AG09319 (cell line): ENCODE measurements around the gene KIF21B.

Experiments used
- DNase-seq: peaks from one replicate; pipeline ENCODE4 v3.0.0-alpha.2; 2010; ENCODE audit warnings: low read depth; ENCODE audit errors: extremely low read depth
- TF ChIP-seq, protein P1 (sequence below): IDR thresholded peaks from 2 replicates; pipeline ENCODE4 v1.5.1; 2011; ENCODE audit warnings: low read depth, mild to moderate bottlenecking, inconsistent platforms, low read length, moderate library complexity

The KIF21B gene

DNA sequence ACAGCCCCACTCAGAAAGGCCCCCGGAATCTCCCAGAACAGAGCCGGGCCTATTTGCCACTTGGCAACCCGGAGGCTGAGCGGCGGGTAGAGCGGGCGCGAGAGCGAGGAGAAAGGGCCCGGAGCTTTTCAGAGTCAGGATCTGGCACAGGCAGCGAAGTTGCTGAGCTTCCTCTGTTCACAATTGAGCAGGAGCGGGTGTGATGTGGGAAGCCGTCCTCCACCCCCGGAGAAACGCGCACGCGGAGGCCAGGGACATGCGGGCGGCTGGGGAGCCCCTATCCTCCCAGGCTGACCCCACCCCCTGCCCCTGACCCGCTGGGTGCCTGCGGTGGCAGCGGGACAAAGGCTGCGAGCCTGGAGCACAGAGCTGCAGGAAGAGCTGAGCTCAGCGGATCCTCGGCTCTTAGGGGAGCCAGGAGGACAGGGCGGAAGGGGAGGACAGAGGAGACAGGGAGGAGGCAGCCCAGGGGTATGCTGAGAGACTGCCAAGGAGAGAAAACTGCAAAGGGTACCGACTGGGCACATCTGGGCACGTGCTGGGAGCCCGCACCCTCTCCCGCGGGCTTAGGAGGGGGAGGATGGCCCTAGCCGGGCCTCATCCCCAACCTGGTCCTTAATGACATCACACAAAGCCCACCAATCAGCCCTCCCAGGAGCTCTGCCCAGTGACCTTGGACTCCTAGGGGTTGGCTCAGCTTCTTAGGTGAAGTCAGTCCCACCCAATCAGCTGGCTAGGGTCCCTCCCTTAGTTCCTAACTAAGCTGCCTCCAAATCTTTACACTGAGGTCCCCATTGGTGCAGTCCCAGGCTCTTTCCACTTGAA lies 9.3 kb downstream of the KIF21B start:
- DNase-seq, result no peak
- TF ChIP-seq, protein P1, sequence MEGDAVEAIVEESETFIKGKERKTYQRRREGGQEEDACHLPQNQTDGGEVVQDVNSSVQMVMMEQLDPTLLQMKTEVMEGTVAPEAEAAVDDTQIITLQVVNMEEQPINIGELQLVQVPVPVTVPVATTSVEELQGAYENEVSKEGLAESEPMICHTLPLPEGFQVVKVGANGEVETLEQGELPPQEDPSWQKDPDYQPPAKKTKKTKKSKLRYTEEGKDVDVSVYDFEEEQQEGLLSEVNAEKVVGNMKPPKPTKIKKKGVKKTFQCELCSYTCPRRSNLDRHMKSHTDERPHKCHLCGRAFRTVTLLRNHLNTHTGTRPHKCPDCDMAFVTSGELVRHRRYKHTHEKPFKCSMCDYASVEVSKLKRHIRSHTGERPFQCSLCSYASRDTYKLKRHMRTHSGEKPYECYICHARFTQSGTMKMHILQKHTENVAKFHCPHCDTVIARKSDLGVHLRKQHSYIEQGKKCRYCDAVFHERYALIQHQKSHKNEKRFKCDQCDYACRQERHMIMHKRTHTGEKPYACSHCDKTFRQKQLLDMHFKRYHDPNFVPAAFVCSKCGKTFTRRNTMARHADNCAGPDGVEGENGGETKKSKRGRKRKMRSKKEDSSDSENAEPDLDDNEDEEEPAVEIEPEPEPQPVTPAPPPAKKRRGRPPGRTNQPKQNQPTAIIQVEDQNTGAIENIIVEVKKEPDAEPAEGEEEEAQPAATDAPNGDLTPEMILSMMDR, result no peak

DNA sequence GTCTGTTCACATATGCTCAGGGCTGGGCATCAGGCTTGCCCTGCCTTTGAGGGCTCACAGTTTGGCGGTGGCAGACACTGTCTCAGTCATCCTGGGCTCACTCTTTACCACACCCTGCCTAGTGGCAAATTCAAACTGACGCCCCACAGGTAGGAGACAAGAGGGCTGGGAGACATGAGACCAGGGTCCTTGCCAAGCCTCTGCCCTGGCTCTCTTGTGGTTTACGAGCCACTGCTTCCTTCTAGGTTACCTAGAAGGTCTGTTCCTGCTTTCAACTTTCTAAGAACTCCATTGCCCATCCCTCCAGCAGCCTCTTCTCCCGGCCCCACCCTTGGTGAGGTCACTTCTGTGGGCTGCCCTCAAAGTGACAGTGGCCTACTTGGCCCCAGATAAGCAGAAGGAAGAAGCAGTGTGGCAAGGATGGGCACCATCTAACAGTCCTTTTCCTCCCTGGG lies 10.5 kb downstream of the KIF21B start:
- TF ChIP-seq, protein P1, result no peak
- no peak for DNase-seq

DNA sequence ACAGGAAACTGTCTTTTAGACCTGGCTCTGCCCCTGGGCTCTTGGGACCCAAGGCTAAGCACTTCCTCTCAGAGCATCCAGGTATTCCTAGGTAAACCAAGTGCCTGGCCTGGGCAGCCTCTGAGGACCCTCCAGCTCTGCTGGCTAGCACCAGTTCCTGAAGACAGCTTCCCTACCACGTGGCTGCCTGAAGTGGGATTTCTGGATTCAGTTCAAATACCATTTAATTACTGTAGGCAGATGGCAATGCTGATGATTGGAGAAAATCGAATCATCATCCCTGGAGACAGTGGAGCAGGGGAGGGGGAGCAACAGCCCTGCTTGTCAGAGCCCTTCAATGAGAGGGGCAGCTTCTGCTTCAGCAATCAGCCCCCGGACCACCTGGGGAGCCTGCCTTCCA lies 11.9 kb downstream of the KIF21B start:
- no peak for DNase-seq
- TF ChIP-seq, protein P1, result no peak

DNA sequence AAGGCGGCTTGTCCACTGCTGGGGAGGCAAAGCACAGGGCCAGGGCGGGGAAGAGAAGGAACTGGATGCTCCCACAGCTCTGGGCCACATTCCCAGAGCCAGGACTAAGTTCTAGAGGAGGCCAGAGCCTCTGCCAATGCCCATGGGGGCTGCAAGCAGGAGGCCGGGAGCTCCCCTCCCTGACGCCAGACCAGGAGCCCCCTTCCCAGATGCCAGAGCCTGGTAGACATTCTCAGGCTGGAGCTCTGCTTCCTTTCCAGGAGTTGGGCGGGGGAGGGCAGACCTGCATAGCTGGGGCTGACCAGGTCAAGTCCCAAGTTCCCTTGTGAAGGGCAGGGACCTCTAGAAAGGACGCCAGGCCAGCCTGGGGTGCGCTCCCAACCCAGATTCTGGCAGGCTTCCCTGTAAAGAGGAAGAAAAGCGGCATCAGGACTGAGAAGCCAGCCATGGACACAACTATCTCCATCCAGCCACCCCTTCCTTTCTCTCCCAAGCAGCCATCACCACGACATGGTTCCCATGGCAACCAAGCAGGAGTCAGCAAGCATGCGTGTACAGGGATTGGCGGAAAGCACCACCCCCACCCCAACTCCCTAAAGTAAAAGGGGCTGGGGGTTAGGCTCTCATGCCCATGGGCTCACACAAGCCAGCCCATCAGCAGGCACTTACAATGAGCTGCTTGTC lies 13.4 kb downstream of the KIF21B start:
- DNase-seq, result no peak
- TF ChIP-seq, protein P1, result no peak

DNA sequence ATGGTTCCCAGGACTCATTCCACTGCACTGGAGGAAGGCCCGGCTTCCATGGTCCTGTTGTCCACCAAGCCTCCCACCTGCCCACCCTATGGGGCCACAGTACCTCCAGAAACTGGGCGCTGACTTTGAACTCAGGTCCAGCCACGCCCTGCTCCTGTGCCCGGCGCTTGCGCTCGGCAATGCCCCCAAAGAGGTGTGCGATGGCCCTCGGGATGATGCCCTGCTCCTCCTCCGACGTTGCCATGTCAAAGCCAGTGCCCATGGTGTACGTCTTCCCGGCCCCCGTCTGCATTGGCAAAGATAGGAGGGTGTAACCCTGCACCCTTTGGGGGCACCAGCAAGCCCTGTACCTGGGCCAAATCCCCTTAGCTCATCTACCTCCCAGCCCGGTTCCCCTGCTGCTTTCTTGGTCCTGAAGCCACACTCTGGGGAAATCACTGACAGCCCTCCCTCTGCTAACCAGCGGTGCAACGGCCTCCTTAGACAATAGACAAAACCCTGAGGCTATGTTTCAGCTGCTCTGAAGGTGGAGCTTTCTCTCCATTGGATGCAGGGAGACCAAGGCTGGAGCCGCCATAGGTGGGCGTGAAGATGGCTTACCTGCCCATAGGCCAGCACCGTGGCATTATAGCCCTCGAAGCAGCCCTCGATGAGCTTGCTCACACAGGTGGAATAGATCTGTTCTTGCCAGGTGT lies 14.7 kb downstream of the KIF21B start:
- TF ChIP-seq, protein P1, result no peak
- no peak for DNase-seq

DNA sequence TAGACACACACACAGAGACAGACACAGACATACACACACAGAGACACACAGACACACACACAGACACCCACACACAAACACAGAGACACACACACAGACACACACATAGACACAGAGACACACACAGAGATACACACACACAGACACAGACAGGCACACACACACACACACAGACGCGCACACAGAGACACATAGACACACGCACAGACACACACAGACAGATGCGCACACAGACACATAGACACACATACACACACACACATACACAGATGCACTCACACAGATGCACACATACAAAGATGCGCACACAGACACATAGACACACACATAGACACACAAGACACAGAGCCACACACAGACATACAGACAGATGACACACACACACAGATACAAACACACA lies 16.0 kb downstream of the KIF21B start:
- TF ChIP-seq, protein P1, result no peak
- DNase-seq, result no peak

DNA sequence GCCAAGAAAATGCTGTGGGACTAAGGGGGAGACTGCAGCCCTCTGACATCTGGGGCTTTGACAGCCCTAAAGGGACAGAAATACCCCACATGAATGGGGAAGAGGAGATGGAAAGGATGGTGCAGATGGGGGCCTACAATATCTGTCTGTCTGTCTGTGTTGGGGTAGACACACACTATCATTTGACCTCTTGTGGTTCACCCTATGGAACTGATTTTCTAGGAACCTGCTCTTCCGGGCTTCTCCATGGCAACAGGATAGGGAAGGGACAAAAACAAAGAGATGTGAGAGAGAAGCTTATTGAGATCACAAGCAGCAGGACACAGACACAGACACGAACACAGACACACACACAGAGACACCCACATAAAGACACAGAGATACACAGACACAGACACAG lies 17.1 kb downstream of the KIF21B start:
- no peak for DNase-seq
- TF ChIP-seq, protein P1, result no peak
